Transverse colon (tissue), 4 donors: ENCODE measurements around the gene ZBTB8OS. TPM values are rescaled to one million over a fixed set of nuclear protein-coding genes. Genes with fewer than 3 reads are reported as not detected.

Experiments
- DNase-seq: peaks from one replicate; pipeline ENCODE4 v3.0.0-alpha.2; 2019
- H3K27ac ChIP-seq, 4 donors: fragments of 200-600 bp; sonication (generic); 2 replicates each; pipeline ENCODE4 v1.5.1; 2016 to 2018; ENCODE audit warnings: inconsistent platforms in 4 of 4
- H3K27me3 ChIP-seq: fragments of 200-600 bp; sonication (generic); 2 replicates; pipeline ENCODE4 v1.5.1; 2017; ENCODE audit warnings: inconsistent platforms
- H3K36me3 ChIP-seq, 4 donors: fragments of 200-600 bp; sonication (generic); 2 replicates each; pipeline ENCODE4 v1.5.1; 2017 to 2019; ENCODE audit warnings: inconsistent platforms in 4 of 4
- H3K4me1 ChIP-seq, 4 donors: fragments of 200-600 bp; sonication (generic); 2 replicates each; pipeline ENCODE4 v1.5.1; 2017 to 2020; ENCODE audit warnings: inconsistent platforms in 4 of 4
- H3K4me3 ChIP-seq, 4 donors: fragments of 200-600 bp; sonication (generic); 1 replicate in 1 of 4; 2 replicates in 3 of 4; pipeline versions ENCODE4 v1.5.1 to v1.6.1; 2017 to 2019; ENCODE audit warnings: inconsistent platforms in 4 of 4
- H3K9me3 ChIP-seq, 2 donors: fragments of 200-600 bp; sonication (generic); 2 replicates each; pipeline ENCODE4 v1.5.1; 2017 to 2019; ENCODE audit warnings: inconsistent platforms in 2 of 2
- CTCF ChIP-seq, 5 experiments: fragments of 200-600 bp in 3 of 5; fragments of 450-650 bp in 2 of 5; sonication (generic) in 3 of 5; IDR thresholded peaks; 1 replicate in 2 of 5; 2 replicates in 3 of 5; pipeline ENCODE4 v1.5.1; 2016 to 2017; ENCODE audit warnings: antibody characterized with exemption in 5 of 5, inconsistent platforms in 3 of 5, mild to moderate bottlenecking in 2 of 5, moderate library complexity in 1 of 5
- EP300 ChIP-seq: sonication (generic); formaldehyde crosslinking; IDR thresholded peaks from one replicate; pipeline ENCODE4 v1.6.1; 2017; ENCODE audit warnings: antibody characterized with exemption, low read depth
- POLR2A ChIP-seq: fragments of 450-650 bp; IDR thresholded peaks from one replicate; pipeline ENCODE4 v1.6.1; 2016; ENCODE audit warnings: antibody characterized with exemption, mild to moderate bottlenecking, moderate library complexity
- POLR2AphosphoS5 ChIP-seq, 3 donors: sonication (generic); formaldehyde crosslinking; IDR thresholded peaks; one replicate each; pipeline ENCODE4 v1.6.1; 2016; ENCODE audit warnings: antibody characterized with exemption in 3 of 3
- WGBS, 2 donors: methylation state at CpG; one replicate each; pipeline ENCODE4 v1.1.5; 2018; ENCODE audit warnings: low coverage in 1 of 2; 5-methylcytosine and 5-hydroxymethylcytosine counted together
- in situ Hi-C, 4 donors: fragments of 200-750 bp; cut with MboI; loops; one replicate each; pipeline versions ENCODE4 v1.15.0 to v1.15.1; 2017; ENCODE audit warnings: low sequenced_read_pairs in 3 of 4, low pct_ligation_motif_present in 1 of 4, low pct_unique_long_range_greater_than_20kb in 1 of 4
- intact Hi-C: fragments of 100-400 bp; cut with DNase I; formaldehyde crosslinking; loops from one replicate; pipeline ENCODE4 v1.15.1; 2023; ENCODE audit warnings: low total_unique reads
- total RNA-seq, 4 donors: library from RNA; depleted of rRNA; stranded (reverse); fragments of >200 nt; gene quantifications; one replicate each; pipeline ENCODE4 v1.1.0, GENCODE V29; 2016

The ZBTB8OS gene
- total RNA-seq, 4 donors from 2014 or later, result 3.4 to 72.9 (median 34.5) TPM

GRCh38 chr1:32605711-32606424 is 44.5 kb downstream of the ZBTB8OS start:
- intact Hi-C loops (no loop called here), in situ Hi-C loops (no loop called here)
- Histone ChIP-seq H3K27ac (no peak overlapping the region), H3K4me3 (no peak overlapping the region), H3K36me3 (no peaks in the 10 kb centered on the region), H3K27me3 (no peaks in the 10 kb centered on the region), H3K9me3 (no peaks in the 10 kb centered on the region), H3K4me1 (no peaks in the 10 kb centered on the region)
- TF ChIP-seq POLR2AphosphoS5 (IDR thresholded peaks at IDR 0.05) (no peak), POLR2A (no peak), CTCF (IDR thresholded peaks at IDR 0.05) (no peak), EP300 (no peak)
- 69 to 93% methylated on average over 1 to 17 of the region's 17 CpGs for WGBS, 2 donors
- DNase-seq, result no peak

GRCh38 chr1:32600034-32600433 is 50.3 kb downstream of the ZBTB8OS start:
- Histone ChIP-seq H3K27me3 (no peaks in the 10 kb centered on the region), H3K36me3 (peaks cover 0 to 15% (median 4%) of the 10 kb centered on the region in 4 donors)
- TF ChIP-seq CTCF (IDR thresholded peaks at IDR 0.05) (no peak), POLR2AphosphoS5 (IDR thresholded peaks at IDR 0.05) (no peak), EP300 (no peak), POLR2A (no peak)

GRCh38 chr1:32592943-32593342 is 57.4 kb downstream of the ZBTB8OS start:
- WGBS, 2 donors, result 93 to 97% methylated on average over 9 of the region's 9 CpGs

More at GRCh38 chr1:32600034-32600433, 50.3 kb downstream of the ZBTB8OS start:
- 81 to 100% methylated on average over 1 to 2 of the region's 2 CpGs for WGBS, 2 donors
- Histone ChIP-seq H3K4me1 (no peaks in the 10 kb centered on the region), H3K27ac (no peak overlapping the region), H3K9me3 (no peaks in the 10 kb centered on the region), H3K4me3 (no peak overlapping the region)
- no peak for DNase-seq
- in situ Hi-C loops, result no loop called here
- intact Hi-C loops, result no loop called here

More at GRCh38 chr1:32592943-32593342, 57.4 kb downstream of the ZBTB8OS start:
- peaks cover 0 to 26% (median 4%) of the 10 kb centered on the region in 4 donors for H3K36me3 ChIP-seq
- no peaks in the 10 kb centered on the region for H3K9me3 ChIP-seq
- intact Hi-C loops (no loop called here), in situ Hi-C loops (no loop called here)
- no peaks in the 10 kb centered on the region for H3K27me3 ChIP-seq
- no peak overlapping the region for H3K4me3 ChIP-seq
- H3K27ac ChIP-seq, result no peak overlapping the region
- no peaks in the 10 kb centered on the region for H3K4me1 ChIP-seq
- no peak for TF ChIP-seq POLR2A
- TF ChIP-seq EP300, result no peak
- no peak for TF ChIP-seq POLR2AphosphoS5 (IDR thresholded peaks at IDR 0.05)
- no peak for TF ChIP-seq CTCF (IDR thresholded peaks at IDR 0.05)
- DNase-seq, result no peak
